A549 (cell line): ENCODE data around the gene TLX3. TPM values are rescaled to one million over a fixed set of nuclear protein-coding genes. Genes with fewer than 3 reads are reported as not detected.
"Not testable (repeated sequence)": the region's sequence is repeated elsewhere in the genome, so short reads cannot be mapped to it uniquely, and the experiment has no call there.

Experiments
- ATAC-seq, 2 experiments: fragments of 200-7000 bp in 1 of 2; fragments of >200 bp in 1 of 2; cut with Nextera tagmentation in 1 of 2; cut with Tn5 transposase in 1 of 2; 3 replicates each; pipeline versions ENCODE4 v1.8.0 to v1.9.1; 2018 to 2020; ENCODE audit warnings: mild to moderate bottlenecking in 1 of 2, moderate library complexity in 1 of 2
- CTCF ChIA-PET: fragments of 300-600 bp; sonication (Branson Sonifier 250); formaldehyde crosslinking; extraction: SDS; loops from one replicate; lab custom pipeline; 2021; ENCODE audit warnings: antibody characterized with exemption, inconsistent platforms; lab: Yijun Ruan, JAX
- POLR2A ChIA-PET: fragments of 350-600 bp; formaldehyde crosslinking; extraction: SDS; loops from one replicate; lab custom pipeline; 2021; ENCODE audit warnings: antibody characterized with exemption, inconsistent platforms; lab: Yijun Ruan, JAX
- DNase-seq, 2 experiments: peaks; one replicate each; pipeline versions ENCODE4 v3.0.0 to v3.0.0-alpha.2; 2011 to 2016; ENCODE audit warnings: low read depth in 1 of 2, low spot score in 1 of 2
- FAIRE-seq: peaks from 2 replicates; lab custom pipeline; 2011; peaks lifted over from hg19 to GRCh38; lab: Jason Lieb, UNC
- H3K27ac ChIP-seq, 2 experiments: fragments of >200 bp; sonication (Bioruptor Twin); formaldehyde crosslinking; 3 replicates each; pipeline ENCODE4 v1.5.1; 2016 to 2017
- H3K4me1 ChIP-seq: fragments of >200 bp; sonication (Bioruptor Twin); formaldehyde crosslinking; 3 replicates; pipeline ENCODE4 v1.6.1; 2016
- H3K4me2 ChIP-seq: fragments of >200 bp; sonication (Bioruptor Twin); formaldehyde crosslinking; 3 replicates; pipeline ENCODE4 v1.6.1; 2016
- H3K4me3 ChIP-seq: fragments of >200 bp; sonication (Bioruptor Twin); formaldehyde crosslinking; 3 replicates; pipeline ENCODE4 v1.5.1; 2016
- H3K9me3 ChIP-seq: fragments of >200 bp; sonication (Bioruptor Twin); formaldehyde crosslinking; 3 replicates; pipeline ENCODE4 v1.6.1; 2016
- CHD2 ChIP-seq: fragments of 150-350 bp; IDR thresholded peaks from 2 replicates; pipeline ENCODE4 v1.6.1; 2014; ENCODE audit warnings: low read length; ENCODE audit not compliant: partially characterized antibody
- EHF ChIP-seq: fragments of 250-450 bp; sonication (Bioruptor Pico); IDR thresholded peaks from 2 replicates; pipeline ENCODE4 v1.5.0; 2020; ENCODE audit warnings: mild to moderate bottlenecking
- FOXS1 ChIP-seq: fragments of 250-450 bp; sonication (Bioruptor Pico); IDR thresholded peaks from 2 replicates; pipeline ENCODE4 v1.5.0; 2020; ENCODE audit warnings: mild to moderate bottlenecking, moderate library complexity
- HDAC2 ChIP-seq: fragments of 200-600 bp; sonication (generic); IDR thresholded peaks from 2 replicates; pipeline ENCODE4 v1.6.1; 2016
- HMGXB4 ChIP-seq: fragments of 250-450 bp; sonication (Bioruptor Pico); IDR thresholded peaks from 2 replicates; pipeline ENCODE4 v1.5.0; 2021; ENCODE audit warnings: mild to moderate bottlenecking, moderate library complexity, borderline replicate concordance
- HOXB5 ChIP-seq: fragments of 250-450 bp; sonication (Bioruptor Pico); IDR thresholded peaks from 2 replicates; pipeline ENCODE4 v1.5.0; 2020; ENCODE audit warnings: mild to moderate bottlenecking, moderate library complexity
- JUNB ChIP-seq: fragments of >200 bp; sonication (Bioruptor Twin); formaldehyde crosslinking; IDR thresholded peaks from 2 replicates; pipeline ENCODE4 v1.6.1; 2016
- KDM1A ChIP-seq: fragments of 200-600 bp; sonication (generic); IDR thresholded peaks from 2 replicates; pipeline ENCODE4 v1.6.1; 2016; ENCODE audit warnings: low read depth, mild to moderate bottlenecking
- MAZ ChIP-seq: fragments of 150-350 bp; IDR thresholded peaks from 2 replicates; pipeline ENCODE4 v1.6.1; 2014; ENCODE audit warnings: antibody characterized with exemption, low read depth, low read length, borderline replicate concordance
- MYC ChIP-seq: IDR thresholded peaks from 2 replicates; pipeline ENCODE4 v1.6.1; 2012; ENCODE audit warnings: mild to moderate bottlenecking, inconsistent platforms, low read length, improper control_type of control experiment, borderline replicate concordance
- PBX3 ChIP-seq: IDR thresholded peaks from 2 replicates; pipeline ENCODE4 v1.6.1; 2012
- PHF8 ChIP-seq: fragments of 200-600 bp; sonication (generic); IDR thresholded peaks from 2 replicates; pipeline ENCODE4 v1.6.1; 2016; ENCODE audit warnings: low read depth, mild to moderate bottlenecking, antibody characterized with exemption, moderate library complexity, borderline replicate concordance
- POLR2A ChIP-seq: IDR thresholded peaks from 2 replicates; pipeline ENCODE4 v1.6.1; 2012; ENCODE audit warnings: mild to moderate bottlenecking, low read length
- RAD21 ChIP-seq, 2 experiments: fragments of >200 bp in 1 of 2; sonication (Bioruptor Twin) in 1 of 2; formaldehyde crosslinking in 1 of 2; IDR thresholded peaks in 1 of 2; conservative IDR thresholded peaks in 1 of 2; 2 replicates in 1 of 2; 3 replicates in 1 of 2; pipeline ENCODE4 v1.6.1; 2012 to 2018; ENCODE audit warnings: inconsistent platforms in 1 of 2
- RCOR1 ChIP-seq: fragments of 150-350 bp; IDR thresholded peaks from 2 replicates; pipeline ENCODE4 v1.6.1; 2014; ENCODE audit warnings: antibody characterized with exemption, low read length, low read depth
- RNF2 ChIP-seq: fragments of 200-600 bp; sonication (generic); IDR thresholded peaks from 2 replicates; pipeline ENCODE4 v1.6.1; 2016; ENCODE audit warnings: low read depth, mild to moderate bottlenecking, antibody characterized with exemption, moderate library complexity, borderline replicate concordance
- TFCP2L1 ChIP-seq: fragments of 250-450 bp; sonication (Bioruptor Pico); IDR thresholded peaks from 2 replicates; pipeline ENCODE4 v1.5.0; 2021; ENCODE audit warnings: mild to moderate bottlenecking
- TP53 ChIP-seq: fragments of 250-450 bp; sonication (Bioruptor Pico); IDR thresholded peaks from 2 replicates; pipeline ENCODE4 v1.5.0; 2021; ENCODE audit warnings: mild to moderate bottlenecking, moderate library complexity
- ZFP36 ChIP-seq: fragments of 450-650 bp; IDR thresholded peaks from 2 replicates; pipeline ENCODE4 v1.6.1; 2014; ENCODE audit warnings: borderline replicate concordance; ENCODE audit not compliant: partially characterized antibody
- ZNF302 ChIP-seq: fragments of 250-450 bp; sonication (Bioruptor Pico); IDR thresholded peaks from 2 replicates; pipeline ENCODE4 v1.9.0; 2021; ENCODE audit warnings: inconsistent platforms, mild to moderate bottlenecking, moderate library complexity
- WGBS: methylation state at CpG from one replicate; pipeline ENCODE4 v1.1.6; 2017; ENCODE audit errors: missing lambda C conversion rate; 5-methylcytosine and 5-hydroxymethylcytosine counted together
- polyA plus RNA-seq, 4 experiments: library from polyadenylated mRNA; depleted of rRNA in 3 of 4; stranded (reverse); fragments of >200 nt; fragmentation: RNase III in 1 of 4; extraction: RNeasy Plus Mini Kit Qiagen cat#74134 plus additional on column Dnase treatment in 1 of 4; gene quantifications; 2 replicates in 3 of 4; 3 replicates in 1 of 4; pipeline ENCODE4 v1.2.3, GENCODE V29; 2011 to 2017
- TF ChIP-seq, protein P1 (sequence below): fragments of >200 bp; sonication (Bioruptor Twin); formaldehyde crosslinking; IDR thresholded peaks from 2 replicates; pipeline ENCODE4 v1.6.1; 2016
- TF ChIP-seq, protein P2 (sequence below): IDR thresholded peaks from 2 replicates; pipeline ENCODE4 v1.6.1; 2012
- TF ChIP-seq, protein P3 (sequence below): fragments of 150-350 bp; IDR thresholded peaks from 2 replicates; pipeline ENCODE4 v1.6.1; 2014; ENCODE audit warnings: low read depth, mild to moderate bottlenecking, low read length

TLX3 gene
- polyA plus RNA-seq, 2 of the 4 experiments (the other 2 are of a cell fraction) = not detected

- 92% methylated on average over 5 of the region's 5 CpGs for WGBS
- Histone ChIP-seq H3K9me3 (no peaks in the 10 kb centered on the region), H3K4me1 (no peaks in the 10 kb centered on the region), H3K27ac (no peak overlapping the region), H3K4me2 (no peak overlapping the region), H3K4me3 (no peak overlapping the region)
- FAIRE-seq (no peak), DNase-seq (no peak), ATAC-seq (no peak)
- TF ChIP-seq POLR2A = no peak
- TF ChIP-seq, protein P1, sequence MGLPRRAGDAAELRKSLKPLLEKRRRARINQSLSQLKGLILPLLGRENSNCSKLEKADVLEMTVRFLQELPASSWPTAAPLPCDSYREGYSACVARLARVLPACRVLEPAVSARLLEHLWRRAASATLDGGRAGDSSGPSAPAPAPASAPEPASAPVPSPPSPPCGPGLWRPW = no peak
- no peak for TF ChIP-seq HDAC2
- TF ChIP-seq PBX3 = no peak
- no peak for TF ChIP-seq KDM1A
- TF ChIP-seq, protein P2, sequence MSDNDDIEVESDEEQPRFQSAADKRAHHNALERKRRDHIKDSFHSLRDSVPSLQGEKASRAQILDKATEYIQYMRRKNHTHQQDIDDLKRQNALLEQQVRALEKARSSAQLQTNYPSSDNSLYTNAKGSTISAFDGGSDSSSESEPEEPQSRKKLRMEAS = no peak
- no peak for TF ChIP-seq ZFP36
- TF ChIP-seq PHF8 = no peak
- no peak for TF ChIP-seq HMGXB4 (CRISPR knock-in tag)
- no peak for TF ChIP-seq RNF2
- TF ChIP-seq, protein P3, sequence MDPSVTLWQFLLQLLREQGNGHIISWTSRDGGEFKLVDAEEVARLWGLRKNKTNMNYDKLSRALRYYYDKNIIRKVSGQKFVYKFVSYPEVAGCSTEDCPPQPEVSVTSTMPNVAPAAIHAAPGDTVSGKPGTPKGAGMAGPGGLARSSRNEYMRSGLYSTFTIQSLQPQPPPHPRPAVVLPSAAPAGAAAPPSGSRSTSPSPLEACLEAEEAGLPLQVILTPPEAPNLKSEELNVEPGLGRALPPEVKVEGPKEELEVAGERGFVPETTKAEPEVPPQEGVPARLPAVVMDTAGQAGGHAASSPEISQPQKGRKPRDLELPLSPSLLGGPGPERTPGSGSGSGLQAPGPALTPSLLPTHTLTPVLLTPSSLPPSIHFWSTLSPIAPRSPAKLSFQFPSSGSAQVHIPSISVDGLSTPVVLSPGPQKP = no peak
- no peak for TF ChIP-seq RAD21 (conservative IDR thresholded peaks at IDR 0.05 in 1 of 2, IDR thresholded peaks at IDR 0.05 in 1 of 2)
- TF ChIP-seq JUNB = no peak
- TF ChIP-seq MYC = no peak
- no peak for TF ChIP-seq RCOR1
- no peak for TF ChIP-seq EHF (CRISPR knock-in tag)
- no peak for TF ChIP-seq FOXS1 (CRISPR knock-in tag)
- no peak for TF ChIP-seq TP53 (CRISPR knock-in tag)
- CTCF ChIA-PET = interaction anchor here (1.2 kb wide), 1 partner anchor 32 kb away, joined by 3 read pairs; no protein-coding TSS in a partner anchor
- POLR2A ChIA-PET = no interaction called here
Observed at GRCh38 chr5:171295801-171296200, 13.2 kb upstream of the TLX3 start.

GRCh38 chr5:171297941-171298340 lies 11.1 kb upstream of the TLX3 start:
- 88% methylated on average over 6 of the region's 6 CpGs for WGBS
- FAIRE-seq, CTCF ChIA-PET, ATAC-seq, H3K4me3 ChIP-seq, POLR2A ChIA-PET, H3K4me2 ChIP-seq, H3K27ac ChIP-seq, H3K9me3 ChIP-seq, H3K4me1 ChIP-seq, DNase-seq: not testable (repeated sequence)

GRCh38 chr5:171299228-171299627 lies 9.8 kb upstream of the TLX3 start:
- POLR2A ChIA-PET = no interaction called here
- FAIRE-seq = no peak

More at GRCh38 chr5:171299228-171299627, 9.8 kb upstream of the TLX3 start:
- no peak for DNase-seq
- no peaks in the 10 kb centered on the region for H3K9me3 ChIP-seq
- H3K4me2 ChIP-seq = no peak overlapping the region
- no peak overlapping the region for H3K27ac ChIP-seq
- 65% methylated on average over 4 of the region's 4 CpGs for WGBS
- H3K4me3 ChIP-seq = no peak overlapping the region
- no peaks in the 10 kb centered on the region for H3K4me1 ChIP-seq
- no peak for ATAC-seq
- TF ChIP-seq MAZ = no peak
- TF ChIP-seq TFCP2L1 (CRISPR knock-in tag) = no peak
- TF ChIP-seq KDM1A = no peak
- no peak for TF ChIP-seq CHD2
- TF ChIP-seq ZNF302 (CRISPR knock-in tag) = no peak
- no peak for TF ChIP-seq HOXB5 (CRISPR knock-in tag)
- TF ChIP-seq HMGXB4 (CRISPR knock-in tag) = no peak
- CTCF ChIA-PET = interaction anchor here (0.7 kb wide), 1 partner anchor 33 kb away, joined by 3 read pairs; no protein-coding TSS in a partner anchor
